H9 (cell line): ENCODE measurements around the gene CORT. TPM values are rescaled to one million over a fixed set of nuclear protein-coding genes. Genes with fewer than 3 reads are reported as not detected.

Source experiments
- DNase-seq: peaks from one replicate; pipeline ENCODE4 v3.0.0-alpha.2; 2017
- H2AFZ ChIP-seq: one replicate; pipeline ENCODE4 v1.6.1; 2013; ENCODE audit warnings: mild to moderate bottlenecking, low read length, control low read depth, moderate library complexity
- H2AK5ac ChIP-seq: 2 replicates; pipeline ENCODE4 v1.6.1; 2013; ENCODE audit warnings: low read length, control low read depth, mixed read lengths; ENCODE audit not compliant: insufficient read length
- H2BK120ac ChIP-seq: one replicate; pipeline ENCODE4 v1.6.1; 2013; ENCODE audit warnings: low read depth, mild to moderate bottlenecking, low read length, control low read depth, inconsistent platforms; ENCODE audit not compliant: poor library complexity, severe bottlenecking
- H2BK12ac ChIP-seq: 2 replicates; pipeline ENCODE4 v1.6.1; 2013; ENCODE audit warnings: low read length, control low read depth, mixed read lengths, low read depth; ENCODE audit not compliant: insufficient read length
- H2BK15ac ChIP-seq: 2 replicates; pipeline ENCODE4 v1.6.1; 2013; ENCODE audit warnings: low read depth, low read length, control low read depth
- H2BK20ac ChIP-seq: one replicate; pipeline ENCODE4 v1.6.1; 2013; ENCODE audit warnings: low read depth, mild to moderate bottlenecking, low read length, control low read depth, inconsistent platforms; ENCODE audit not compliant: poor library complexity, severe bottlenecking
- H2BK5ac ChIP-seq: 2 replicates; pipeline ENCODE4 v1.6.1; 2013; ENCODE audit warnings: low read length, control low read depth, mixed read lengths; ENCODE audit not compliant: insufficient read length
- H3K14ac ChIP-seq: 2 replicates; pipeline ENCODE4 v1.6.1; 2013; ENCODE audit warnings: low read length, control low read depth; ENCODE audit not compliant: insufficient read depth
- H3K18ac ChIP-seq: 2 replicates; pipeline ENCODE4 v1.6.1; 2013; ENCODE audit warnings: low read depth, mild to moderate bottlenecking, mixed read lengths, low read length, control low read depth; ENCODE audit not compliant: insufficient read length
- H3K23ac ChIP-seq: 2 replicates; pipeline ENCODE4 v1.6.1; 2013; ENCODE audit warnings: low read length, control low read depth, mixed read lengths, low read depth; ENCODE audit not compliant: insufficient read length
- H3K23me2 ChIP-seq: 2 replicates; pipeline ENCODE4 v1.6.1; 2013; ENCODE audit warnings: low read depth, mild to moderate bottlenecking, mixed read lengths, low read length, control low read depth; ENCODE audit not compliant: insufficient read length, poor library complexity, severe bottlenecking
- H3K27ac ChIP-seq: 2 replicates; pipeline ENCODE4 v1.5.1; 2013; ENCODE audit warnings: low read length, control low read depth, mixed read lengths, low read depth; ENCODE audit not compliant: insufficient read length
- H3K27me3 ChIP-seq: 2 replicates; pipeline ENCODE4 v1.6.1; 2013; ENCODE audit warnings: low read length, control low read depth, inconsistent platforms; ENCODE audit not compliant: insufficient read depth
- H3K4ac ChIP-seq: 2 replicates; pipeline ENCODE4 v1.6.1; 2013; ENCODE audit warnings: low read depth, mild to moderate bottlenecking, control low read depth, inconsistent platforms, low read length, moderate library complexity
- H3K4me1 ChIP-seq: 2 replicates; pipeline ENCODE4 v1.6.1; 2013; ENCODE audit warnings: low read length, control low read depth, inconsistent platforms; ENCODE audit not compliant: insufficient read depth
- H3K4me2 ChIP-seq: 2 replicates; pipeline ENCODE4 v1.6.1; 2013; ENCODE audit warnings: low read length, control low read depth, mixed read lengths; ENCODE audit not compliant: insufficient read length, insufficient read depth
- H3K56ac ChIP-seq: 2 replicates; pipeline ENCODE4 v1.6.1; 2013; ENCODE audit warnings: low read depth, mild to moderate bottlenecking, mixed read lengths, low read length, control low read depth; ENCODE audit not compliant: insufficient read length
- H3K79me1 ChIP-seq: 2 replicates; pipeline ENCODE4 v1.6.1; 2013; ENCODE audit warnings: low read depth, mild to moderate bottlenecking, moderate library complexity, low read length, control low read depth, inconsistent platforms; ENCODE audit not compliant: insufficient read depth, poor library complexity, severe bottlenecking
- H3K79me2 ChIP-seq: 2 replicates; pipeline ENCODE4 v1.6.1; 2013; ENCODE audit warnings: low read length, control low read depth, inconsistent platforms; ENCODE audit not compliant: insufficient read depth
- H3K9ac ChIP-seq: 2 replicates; pipeline ENCODE4 v1.6.1; 2013; ENCODE audit warnings: low read length, control low read depth, mixed read lengths; ENCODE audit not compliant: insufficient read length; ENCODE audit errors: extremely low read depth
- H3K9me3 ChIP-seq: one replicate; pipeline ENCODE4 v1.6.1; 2013; ENCODE audit warnings: low read depth, low read length, inconsistent platforms; ENCODE audit not compliant: control insufficient read depth
- H3T11ph ChIP-seq: one replicate; pipeline ENCODE4 v1.6.1; 2013; ENCODE audit warnings: mild to moderate bottlenecking, low read length, control low read depth, inconsistent platforms
- H4K20me1 ChIP-seq: one replicate; pipeline ENCODE4 v1.6.1; 2013; ENCODE audit not compliant: control insufficient read depth, insufficient read length, insufficient read depth
- H4K5ac ChIP-seq: 2 replicates; pipeline ENCODE4 v1.6.1; 2013; ENCODE audit warnings: low read depth, mild to moderate bottlenecking, mixed read lengths, low read length, control low read depth; ENCODE audit not compliant: insufficient read length
- H4K8ac ChIP-seq: replicated peaks from 2 replicates; pipeline ENCODE4 v1.6.1; 2013; ENCODE audit warnings: low read length, control low read depth, mixed read lengths, low read depth; ENCODE audit not compliant: insufficient read length
- H4K91ac ChIP-seq: 2 replicates; pipeline ENCODE4 v1.6.1; 2013; ENCODE audit warnings: low read depth, mild to moderate bottlenecking, moderate library complexity, mixed read lengths, low read length, control low read depth; ENCODE audit not compliant: insufficient read length
- H3K27ac Mint-ChIP-seq, 3 experiments: 2 replicates in 2 of 3; 3 replicates in 1 of 3; pipeline ENCODE4 v1.8.0; 2020 to 2021; ENCODE audit warnings: mixed read lengths in 3 of 3, mild to moderate bottlenecking in 1 of 3, moderate library complexity in 1 of 3
- H3K27me3 Mint-ChIP-seq: 2 replicates; pipeline ENCODE4 v1.8.0; 2021; ENCODE audit warnings: low read depth, mild to moderate bottlenecking, moderate library complexity, mixed read lengths
- H3K36me3 Mint-ChIP-seq, 3 experiments: 2 replicates in 2 of 3; 3 replicates in 1 of 3; pipeline ENCODE4 v1.8.0; 2020 to 2021; ENCODE audit warnings: low read depth in 3 of 3, mixed read lengths in 3 of 3; ENCODE audit not compliant: insufficient read depth in 1 of 3
- H3K4me1 Mint-ChIP-seq, 2 experiments: 2 replicates each; pipeline ENCODE4 v1.8.0; 2020; ENCODE audit warnings: mixed read lengths in 2 of 2
- H3K4me3 Mint-ChIP-seq, 2 experiments: 2 replicates in 1 of 2; 3 replicates in 1 of 2; pipeline ENCODE4 v1.8.0; 2020 to 2021; ENCODE audit warnings: mild to moderate bottlenecking in 2 of 2, mixed read lengths in 2 of 2, moderate library complexity in 1 of 2
- H3K9me3 Mint-ChIP-seq, 2 experiments: 2 replicates in 1 of 2; 3 replicates in 1 of 2; pipeline ENCODE4 v1.8.0; 2020; ENCODE audit warnings: mild to moderate bottlenecking in 2 of 2, mixed read lengths in 2 of 2, moderate library complexity in 1 of 2
- CTCF ChIP-seq: fragments of 200-600 bp; sonication (generic); conservative IDR thresholded peaks from 3 replicates; pipeline ENCODE4 v1.8.0; 2021; ENCODE audit warnings: antibody characterized with exemption, mild to moderate bottlenecking
- WGBS: extraction: QIAGEN DNeasy Blood & Tissue Kit; methylation state at CpG from one replicate; pipeline ENCODE4 v1.1.7; 2013; ENCODE audit warnings: missing lambda C conversion rate, low lambda C conversion rate, mixed read lengths; ENCODE audit not compliant: insufficient read length; ENCODE audit errors: extremely low coverage; 5-methylcytosine and 5-hydroxymethylcytosine counted together
- total RNA-seq: library from RNA; stranded (reverse); gene quantifications from 2 replicates; pipeline ENCODE4 v1.2.1, GENCODE V29; 2021

CORT gene
- total RNA-seq, 1 experiment from 2014 or later, result not detected

- H3K4ac ChIP-seq, result no peak overlapping the region
- no peak overlapping the region for H4K91ac ChIP-seq
- no peak overlapping the region for H2BK5ac ChIP-seq
- no peaks in the 10 kb centered on the region for H4K20me1 ChIP-seq
- peak overlapping the region; percentile 65 for H3K9ac ChIP-seq
- H3K56ac ChIP-seq, result no peak overlapping the region
- Mint-ChIP-seq H3K4me3 (peak overlapping the region; percentile 94 to 97), H3K9me3 (no peaks in the 10 kb centered on the region), H3K27me3 (no peaks in the 10 kb centered on the region), H3K27ac (peak overlapping the region; percentile 92 to 99 (median 97)), H3K36me3 (peaks cover 3 to 6% (median 5%) of the 10 kb centered on the region in 3 experiments; a peak in 5 of 7 replicates), H3K4me1 (peaks cover 22 to 24% of the 10 kb centered on the region in 2 experiments)
- no peak overlapping the region for H4K5ac ChIP-seq
- H2AFZ ChIP-seq, result no peak overlapping the region
- peaks cover 2% of the 10 kb centered on the region for H3K79me1 ChIP-seq
- no peak overlapping the region for H3T11ph ChIP-seq
- peaks cover 8% of the 10 kb centered on the region; the same call in 1 of the 2 replicates for H3K79me2 ChIP-seq
- no peak overlapping the region for H3K18ac ChIP-seq
- H3K4me1 ChIP-seq, result peaks cover 2% of the 10 kb centered on the region; the same call in 1 of the 2 replicates
- peaks cover 6% of the 10 kb centered on the region for H3K23me2 ChIP-seq
- TF ChIP-seq CTCF, result no peak
- H2BK120ac ChIP-seq, result no peak overlapping the region
- peak overlapping the region; percentile 80 for H3K4me2 ChIP-seq
- H4K8ac ChIP-seq, result no peak overlapping the region
- WGBS, result no CpG with 5 or more reads among the region's 13 CpGs
- no peak for DNase-seq
- no peak overlapping the region for H2BK15ac ChIP-seq
- no peak overlapping the region for H2AK5ac ChIP-seq
- H2BK20ac ChIP-seq, result no peak overlapping the region
- no peak overlapping the region for H3K27ac ChIP-seq
- no peak overlapping the region for H2BK12ac ChIP-seq
- no peak overlapping the region for H3K14ac ChIP-seq
- H3K27me3 ChIP-seq, result no peaks in the 10 kb centered on the region
- no peaks in the 10 kb centered on the region for H3K9me3 ChIP-seq
- H3K23ac ChIP-seq, result no peak overlapping the region
These were observed 25.7 kb downstream of the CORT start for GRCh38 chr1:10475510-10475909.
